Ishikawa (cell line): Measurements from ENCODE around the gene CTTNBP2NL.

Experiments
- REST ChIP-seq: IDR thresholded peaks from 2 replicates; pipeline ENCODE4 v1.6.1; 2012; ENCODE audit warnings: low read depth, mild to moderate bottlenecking
- TCF12 ChIP-seq: IDR thresholded peaks from 2 replicates; pipeline ENCODE4 v1.6.1; 2012; ENCODE audit warnings: low read depth

GRCh38 chr1:112506731-112507130 is 110.7 kb downstream of the CTTNBP2NL start:
- no peak for TF ChIP-seq REST
- no peak for TF ChIP-seq TCF12
